ENCODE results near the gene ACSS2.

Gene ACSS2

DNA sequence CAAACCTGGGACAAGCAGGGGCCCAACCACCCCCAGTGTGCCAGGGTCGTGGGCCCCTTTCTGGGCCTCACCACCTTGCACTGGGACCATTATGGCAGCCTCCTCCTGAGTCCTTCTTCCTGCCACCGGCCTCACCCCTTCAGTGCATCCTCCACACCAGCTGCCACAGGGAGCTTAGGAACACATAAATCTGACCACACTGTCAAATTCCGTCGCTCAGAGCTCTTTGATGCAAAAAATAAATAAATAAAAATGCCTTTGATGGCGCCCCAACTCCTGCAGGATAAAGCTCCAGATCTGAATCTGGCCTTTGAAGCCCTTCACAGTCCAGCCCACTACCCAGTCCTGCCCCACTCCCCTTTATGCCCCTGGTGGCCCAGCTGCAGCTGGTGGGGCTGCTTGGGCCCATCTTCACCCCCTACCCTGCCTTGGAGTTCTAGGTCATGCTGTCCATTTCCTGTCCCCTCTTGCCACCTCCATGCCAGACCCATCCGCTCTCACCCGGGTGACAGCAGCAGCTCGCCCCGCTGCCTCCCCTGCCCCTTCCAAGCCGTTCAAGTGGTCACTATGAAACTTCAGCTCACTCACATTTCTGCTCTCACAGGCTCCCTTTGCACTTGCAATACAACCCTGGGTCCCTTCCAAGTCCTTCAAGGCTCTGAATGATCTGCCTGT is 95.3 kb downstream of the ACSS2 start:
- in situ Hi-C loops (cut with MboI; ENCODE audit: low sequenced_read_pairs) = no loop called here
- Histone ChIP-seq H3K4me3 (no peak overlapping the region), H3K36me3 (replicated peaks) (no peaks in the 10 kb centered on the region), H3K9me3 (no peaks in the 10 kb centered on the region), H3K27me3 (ENCODE audit: low read depth) (no peaks in the 10 kb centered on the region), H3K4me1 (peaks cover under 1% of the 10 kb centered on the region)
- DNase-seq (ENCODE audit: low spot score in 2 of 2) = no peak

DNA sequence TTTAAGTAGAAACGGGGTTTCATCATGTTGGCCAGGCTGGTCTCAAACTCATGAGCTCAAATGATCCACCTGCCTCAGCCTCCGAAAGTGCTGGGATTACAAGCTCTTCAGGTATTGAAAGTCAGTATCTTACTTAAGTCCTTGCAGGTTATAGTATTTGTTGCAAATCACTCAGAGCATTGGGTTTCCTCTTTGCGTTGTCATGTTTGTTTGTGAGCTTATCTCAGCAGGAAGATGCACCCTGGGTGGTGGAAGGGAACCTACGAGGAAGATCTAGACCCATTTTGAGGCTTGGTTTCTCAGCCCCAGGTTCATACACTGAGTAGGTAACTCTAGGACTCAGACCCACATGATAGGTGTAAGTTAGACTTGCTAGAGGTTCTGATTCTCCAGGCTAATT is 97.8 kb downstream of the ACSS2 start:
- in situ Hi-C loops (cut with MboI; ENCODE audit: low sequenced_read_pairs) = no loop called here
- H3K4me1 ChIP-seq = peaks cover 21% of the 10 kb centered on the region
- H3K9me3 ChIP-seq = no peaks in the 10 kb centered on the region
- H3K4me3 ChIP-seq = no peak overlapping the region
- DNase-seq (ENCODE audit: low spot score in 2 of 2) = no peak
- H3K36me3 ChIP-seq (replicated peaks) = no peaks in the 10 kb centered on the region
- no peaks in the 10 kb centered on the region for H3K27me3 ChIP-seq (ENCODE audit: low read depth)

- no peak for DNase-seq (ENCODE audit: low spot score in 2 of 2)
- Histone ChIP-seq H3K27me3 (ENCODE audit: low read depth) (no peaks in the 10 kb centered on the region), H3K4me3 (no peak overlapping the region), H3K9me3 (no peaks in the 10 kb centered on the region), H3K36me3 (replicated peaks) (no peaks in the 10 kb centered on the region), H3K4me1 (peaks cover 21% of the 10 kb centered on the region)
- in situ Hi-C loops (cut with MboI; ENCODE audit: low sequenced_read_pairs) = no loop called here
These were observed 99.9 kb downstream of the ACSS2 start for GRCh38 chr20:34976286-34976685.

Data from HAP-1 (cell line).